Astrocyte of the cerebellum (primary cell): ENCODE results near the gene KLLN.
A peak's percentile ranks its signal among the peaks of the same experiment; 100 is the strongest.
"Not testable (repeated sequence)": the region's sequence is repeated elsewhere in the genome, so short reads cannot be mapped to it uniquely, and the experiment has no call there.

Source experiments
- DNase-seq: peaks from one replicate; pipeline ENCODE4 v3.0.0-alpha.2; 2011; ENCODE audit warnings: low read depth
- H3K4me3 ChIP-seq: 2 replicates; pipeline ENCODE4 v1.5.1; 2011; ENCODE audit warnings: mild to moderate bottlenecking, low read depth, low read length, moderate library complexity
- in situ Hi-C: cut with HindIII; loops from 2 replicates; pipeline ENCODE4 v1.10.0; 2017; ENCODE audit warnings: low sequenced_read_pairs
- TF ChIP-seq, protein P1 (sequence below): IDR thresholded peaks from 2 replicates; pipeline ENCODE4 v1.5.1; 2012; ENCODE audit warnings: low read length, low read depth, moderate library complexity, mild to moderate bottlenecking; ENCODE audit errors: missing control alignments

KLLN gene

DNA sequence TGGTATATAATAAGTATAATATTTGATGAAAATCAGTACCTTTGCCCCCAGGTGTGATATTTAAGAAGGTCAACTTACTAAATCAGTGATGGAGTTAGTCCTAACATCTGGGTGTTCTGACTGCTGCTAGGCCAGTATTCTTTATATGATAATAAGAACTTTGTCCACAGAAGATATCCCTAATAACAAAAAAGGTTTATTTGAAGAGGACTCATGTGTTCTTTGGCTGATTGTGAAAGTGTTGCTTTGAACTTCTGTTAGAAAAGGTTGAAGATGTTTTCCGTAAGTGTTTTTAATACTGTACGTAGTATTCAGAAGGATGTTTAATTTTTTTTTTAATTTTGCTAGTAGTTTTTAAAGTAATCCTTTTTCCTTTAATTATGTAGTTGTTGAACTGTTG, 10.3 kb upstream of the KLLN start:
- TF ChIP-seq, protein P1, sequence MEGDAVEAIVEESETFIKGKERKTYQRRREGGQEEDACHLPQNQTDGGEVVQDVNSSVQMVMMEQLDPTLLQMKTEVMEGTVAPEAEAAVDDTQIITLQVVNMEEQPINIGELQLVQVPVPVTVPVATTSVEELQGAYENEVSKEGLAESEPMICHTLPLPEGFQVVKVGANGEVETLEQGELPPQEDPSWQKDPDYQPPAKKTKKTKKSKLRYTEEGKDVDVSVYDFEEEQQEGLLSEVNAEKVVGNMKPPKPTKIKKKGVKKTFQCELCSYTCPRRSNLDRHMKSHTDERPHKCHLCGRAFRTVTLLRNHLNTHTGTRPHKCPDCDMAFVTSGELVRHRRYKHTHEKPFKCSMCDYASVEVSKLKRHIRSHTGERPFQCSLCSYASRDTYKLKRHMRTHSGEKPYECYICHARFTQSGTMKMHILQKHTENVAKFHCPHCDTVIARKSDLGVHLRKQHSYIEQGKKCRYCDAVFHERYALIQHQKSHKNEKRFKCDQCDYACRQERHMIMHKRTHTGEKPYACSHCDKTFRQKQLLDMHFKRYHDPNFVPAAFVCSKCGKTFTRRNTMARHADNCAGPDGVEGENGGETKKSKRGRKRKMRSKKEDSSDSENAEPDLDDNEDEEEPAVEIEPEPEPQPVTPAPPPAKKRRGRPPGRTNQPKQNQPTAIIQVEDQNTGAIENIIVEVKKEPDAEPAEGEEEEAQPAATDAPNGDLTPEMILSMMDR = no peak
- no peak overlapping the region for H3K4me3 ChIP-seq
- in situ Hi-C loops = loop anchor here (25.0 kb wide), 2 partner anchors 364 to 539 kb away; no protein-coding TSS in a partner anchor
- no peak for DNase-seq

DNA sequence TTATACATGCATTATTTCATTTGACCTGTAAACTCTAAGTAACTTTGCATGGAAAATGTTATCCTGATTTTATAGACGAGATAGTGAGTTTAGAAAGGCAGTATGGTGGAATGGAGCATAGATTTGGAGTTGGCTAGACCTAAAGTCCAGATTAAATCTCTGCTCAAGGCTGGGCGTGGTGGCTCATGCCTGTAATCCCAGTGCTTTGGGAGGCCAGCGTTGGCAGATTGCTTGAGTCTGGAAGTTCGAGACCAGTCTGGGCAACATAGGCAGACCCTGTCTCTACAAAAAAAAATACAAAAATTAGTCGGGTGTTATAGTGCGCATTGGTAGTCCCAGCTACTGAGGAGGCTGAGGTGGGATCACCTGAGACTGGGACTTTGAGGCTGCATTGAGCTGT, 9.5 kb upstream of the KLLN start:
- H3K4me3 ChIP-seq = no peak overlapping the region
- in situ Hi-C loops = loop anchor here (25.0 kb wide), 2 partner anchors 364 to 539 kb away; no protein-coding TSS in a partner anchor
- TF ChIP-seq, protein P1 = no peak
- DNase-seq = no peak

DNA sequence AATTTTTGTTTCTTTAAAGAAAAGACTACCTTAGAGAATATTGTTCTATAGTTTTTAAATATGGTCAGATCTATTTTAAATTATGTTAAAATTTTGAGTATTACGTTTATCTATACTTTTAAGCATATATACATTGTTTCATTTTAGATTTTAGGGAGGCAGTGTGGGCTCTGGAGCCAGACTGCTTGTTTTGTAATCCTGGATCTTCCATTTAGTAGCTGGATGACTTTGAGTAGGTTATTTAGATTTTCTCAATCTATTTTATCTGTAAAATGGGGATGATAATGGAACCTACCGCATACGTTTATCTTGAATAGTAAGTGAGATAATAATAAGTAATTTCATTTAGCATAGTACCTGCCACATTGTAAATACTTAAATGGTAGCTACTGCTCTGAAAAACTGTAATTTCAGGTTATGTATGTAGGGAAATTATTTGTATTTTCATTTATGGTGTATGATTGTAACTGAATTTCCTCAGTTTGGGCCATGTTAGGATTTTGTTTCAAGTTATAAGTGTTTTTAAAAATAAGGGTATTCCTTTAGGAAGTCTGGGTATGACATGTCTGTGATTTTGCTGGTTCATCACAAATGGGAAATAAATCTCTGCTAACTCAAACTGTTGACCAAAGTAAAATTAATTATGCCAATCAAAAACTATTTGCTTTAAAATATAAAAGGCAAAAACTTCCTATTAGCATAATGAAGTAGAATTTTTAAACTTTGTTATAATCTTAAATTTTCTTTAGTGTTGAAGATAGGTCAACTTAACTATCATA, 6.6 kb upstream of the KLLN start:
- TF ChIP-seq, protein P1 = no peak
- DNase-seq = no peak
- in situ Hi-C loops = loop anchor here (25.0 kb wide), 2 partner anchors 367 to 542 kb away; no protein-coding TSS in a partner anchor
- H3K4me3 ChIP-seq = no peak overlapping the region

DNA sequence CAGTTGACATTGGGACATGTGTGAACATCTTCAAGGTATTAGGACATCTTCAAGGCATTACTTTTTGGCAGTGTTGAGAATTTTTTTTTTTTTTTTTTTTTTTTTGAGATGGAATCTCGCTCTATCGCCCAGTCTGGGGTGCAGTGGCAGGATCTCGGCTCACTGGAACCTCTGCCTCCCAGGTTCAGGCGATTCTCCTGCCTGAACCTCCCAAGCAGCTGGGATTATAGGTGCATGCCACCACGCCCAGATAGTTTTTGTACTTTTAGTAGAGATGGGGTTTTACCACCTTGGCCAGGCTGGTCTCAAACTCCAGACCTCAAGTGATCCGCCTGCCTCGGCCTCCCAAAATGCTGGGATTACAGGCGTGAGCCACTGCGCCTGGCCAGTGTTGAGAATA, 5.8 kb upstream of the KLLN start:
- DNase-seq, H3K4me3 ChIP-seq: not testable (repeated sequence)

DNA sequence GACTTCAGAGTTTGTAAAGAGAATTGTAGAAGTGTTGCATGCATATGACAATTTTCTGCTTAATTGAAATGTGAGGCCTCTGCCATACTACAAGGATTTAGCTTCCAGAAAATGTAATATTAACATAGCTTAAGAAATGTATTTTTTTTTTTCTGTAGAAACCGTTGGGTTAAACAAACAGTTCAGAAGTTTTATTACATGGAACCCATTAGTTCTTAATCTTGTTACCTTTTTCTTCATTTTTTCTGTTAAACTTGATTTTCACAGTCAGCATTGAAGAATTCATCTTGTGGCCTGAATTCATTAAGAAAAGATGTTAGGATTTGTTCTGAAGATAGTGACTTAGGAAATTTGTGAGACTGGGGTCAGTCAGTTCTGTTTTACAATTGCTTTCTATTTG, 4.9 kb upstream of the KLLN start:
- TF ChIP-seq, protein P1 = no peak
- in situ Hi-C loops = loop anchor here (25.0 kb wide), 2 partner anchors 369 to 544 kb away; no protein-coding TSS in a partner anchor
- H3K4me3 ChIP-seq = peak overlapping the region; percentile 91
- DNase-seq = no peak

More for the DNA sequence above, 5.8 kb upstream of the KLLN start:
- in situ Hi-C loops = loop anchor here (25.0 kb wide), 2 partner anchors 368 to 543 kb away; no protein-coding TSS in a partner anchor

DNA sequence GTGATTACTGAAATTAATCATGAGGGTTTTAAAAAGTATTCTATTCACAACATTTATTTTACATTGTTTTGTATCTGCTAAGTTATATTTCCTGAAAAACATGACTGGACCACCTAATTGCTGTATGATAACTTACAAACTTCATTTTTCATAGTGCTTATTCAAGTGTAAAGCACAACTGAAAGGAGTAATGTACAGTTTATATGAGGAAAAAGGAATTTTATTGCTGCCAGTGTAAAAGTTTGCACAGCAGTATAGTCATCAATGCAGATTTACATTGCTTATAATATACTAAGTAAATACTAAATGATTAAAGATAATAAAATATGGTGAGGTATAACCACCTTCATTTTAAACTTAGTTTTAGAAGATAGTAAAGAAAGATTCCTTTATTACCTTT, 4.1 kb upstream of the KLLN start:
- DNase-seq = no peak
- H3K4me3 ChIP-seq = peak overlapping the region; percentile 91
- in situ Hi-C loops = loop anchor here (25.0 kb wide), 2 partner anchors 370 to 545 kb away; no protein-coding TSS in a partner anchor
- TF ChIP-seq, protein P1 = no peak

DNA sequence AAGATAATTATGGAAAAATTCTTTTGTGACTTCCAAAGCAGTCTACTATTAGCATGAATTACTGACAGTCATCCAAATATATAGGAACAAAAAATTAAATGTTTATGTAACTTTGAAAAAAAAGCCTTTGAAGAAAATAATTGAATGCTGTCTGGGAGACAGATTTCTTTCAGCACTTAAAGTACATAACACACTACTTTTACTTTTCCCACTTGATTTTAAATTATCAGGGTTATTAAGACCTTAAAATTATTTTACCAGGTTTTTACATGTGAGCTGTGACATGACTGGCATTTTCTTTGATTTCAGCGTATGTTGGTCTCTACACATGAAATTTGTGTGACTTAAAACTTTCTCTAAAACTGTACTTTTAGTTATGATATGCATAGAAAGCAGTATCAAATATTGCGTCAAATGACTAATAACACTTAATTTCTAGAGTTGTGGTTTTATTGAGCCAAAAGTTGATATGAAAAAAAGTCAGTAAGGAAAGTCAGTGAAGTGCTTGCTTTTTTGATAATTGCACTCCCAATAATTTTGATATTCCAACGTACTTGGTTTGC, 3.2 kb upstream of the KLLN start:
- in situ Hi-C loops = loop anchor here (25.0 kb wide), 2 partner anchors 371 to 546 kb away; no protein-coding TSS in a partner anchor
- no peak for DNase-seq
- TF ChIP-seq, protein P1 = no peak
- peak overlapping the region; percentile 91 for H3K4me3 ChIP-seq
